ENCODE results near the gene NTF4. TPM values are rescaled to one million over a fixed set of nuclear protein-coding genes. Genes with fewer than 3 reads are reported as not detected.
"Not testable (repeated sequence)": the region's sequence is repeated elsewhere in the genome, so short reads cannot be mapped to it uniquely, and the experiment has no call there.

The NTF4 gene
- total RNA-seq, 2 donors from 2014 or later = not detected

DNA sequence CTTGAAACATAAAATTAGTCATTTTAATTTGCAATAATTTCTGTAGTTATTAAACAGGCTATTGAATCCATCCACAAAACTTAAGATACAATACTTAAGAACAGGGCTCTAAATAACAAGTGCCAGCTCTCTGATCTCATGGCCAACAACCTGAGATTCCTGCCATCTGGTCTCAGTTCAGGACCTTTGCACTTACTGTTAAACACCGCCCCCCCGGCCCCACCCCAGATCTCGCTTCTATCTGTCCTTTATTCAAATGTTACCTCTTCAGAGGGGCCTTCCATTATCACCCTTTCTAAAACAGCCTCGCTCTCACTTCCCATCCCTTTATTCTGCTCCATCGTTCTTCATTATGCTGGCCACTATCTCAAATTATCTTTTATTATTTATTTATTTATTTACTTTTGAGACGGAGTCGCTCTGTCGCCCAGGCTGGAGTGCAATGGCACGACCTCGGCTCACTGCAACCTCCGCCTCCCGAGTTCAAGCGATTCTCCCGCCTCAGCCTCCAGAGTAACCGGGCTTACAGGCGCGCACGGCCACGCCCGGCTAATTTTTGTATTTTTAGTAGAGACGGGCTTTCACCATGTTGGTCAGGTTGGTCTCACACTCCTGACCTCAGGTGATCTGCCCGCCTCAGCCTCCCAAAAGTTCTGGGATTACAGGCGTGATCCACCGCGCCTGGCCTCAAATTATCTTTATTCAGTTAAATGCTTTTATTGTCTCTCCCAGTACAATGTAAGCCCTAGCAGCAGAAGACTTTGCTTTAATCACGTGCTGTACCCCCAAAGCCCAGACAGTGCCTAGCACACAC, 19.8 kb upstream of the NTF4 start:
- TF ChIP-seq, protein P1, sequence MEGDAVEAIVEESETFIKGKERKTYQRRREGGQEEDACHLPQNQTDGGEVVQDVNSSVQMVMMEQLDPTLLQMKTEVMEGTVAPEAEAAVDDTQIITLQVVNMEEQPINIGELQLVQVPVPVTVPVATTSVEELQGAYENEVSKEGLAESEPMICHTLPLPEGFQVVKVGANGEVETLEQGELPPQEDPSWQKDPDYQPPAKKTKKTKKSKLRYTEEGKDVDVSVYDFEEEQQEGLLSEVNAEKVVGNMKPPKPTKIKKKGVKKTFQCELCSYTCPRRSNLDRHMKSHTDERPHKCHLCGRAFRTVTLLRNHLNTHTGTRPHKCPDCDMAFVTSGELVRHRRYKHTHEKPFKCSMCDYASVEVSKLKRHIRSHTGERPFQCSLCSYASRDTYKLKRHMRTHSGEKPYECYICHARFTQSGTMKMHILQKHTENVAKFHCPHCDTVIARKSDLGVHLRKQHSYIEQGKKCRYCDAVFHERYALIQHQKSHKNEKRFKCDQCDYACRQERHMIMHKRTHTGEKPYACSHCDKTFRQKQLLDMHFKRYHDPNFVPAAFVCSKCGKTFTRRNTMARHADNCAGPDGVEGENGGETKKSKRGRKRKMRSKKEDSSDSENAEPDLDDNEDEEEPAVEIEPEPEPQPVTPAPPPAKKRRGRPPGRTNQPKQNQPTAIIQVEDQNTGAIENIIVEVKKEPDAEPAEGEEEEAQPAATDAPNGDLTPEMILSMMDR (IDR thresholded peaks at IDR 0.05) = no peak
- TF ChIP-seq POLR2A (IDR thresholded peaks at IDR 0.05) = no peak
- 49 to 51% methylated on average over 26 of the region's 26 CpGs for WGBS, 2 donors
- Histone ChIP-seq H3K27ac (peak overlapping the region; percentile 75 to 84 (median 82)), H3K27me3 (no peaks in the 10 kb centered on the region), H3K36me3 (replicated peaks in 1 of 2; ENCODE audit: insufficient read depth in 1 of 2, low read depth in 2 of 2) (peaks cover 0 to 3% of the 10 kb centered on the region in 2 donors), H3K4me3 (no peak overlapping the region), H3K4me1 (peaks cover 45% of the 10 kb centered on the region), H3K9me3 (no peaks in the 10 kb centered on the region)
- intact Hi-C loops (cut with DNase I) = no loop called here
- ATAC-seq (no peak), DNase-seq (peak in 2 of 4 donors; percentile 35 to 57)

DNA sequence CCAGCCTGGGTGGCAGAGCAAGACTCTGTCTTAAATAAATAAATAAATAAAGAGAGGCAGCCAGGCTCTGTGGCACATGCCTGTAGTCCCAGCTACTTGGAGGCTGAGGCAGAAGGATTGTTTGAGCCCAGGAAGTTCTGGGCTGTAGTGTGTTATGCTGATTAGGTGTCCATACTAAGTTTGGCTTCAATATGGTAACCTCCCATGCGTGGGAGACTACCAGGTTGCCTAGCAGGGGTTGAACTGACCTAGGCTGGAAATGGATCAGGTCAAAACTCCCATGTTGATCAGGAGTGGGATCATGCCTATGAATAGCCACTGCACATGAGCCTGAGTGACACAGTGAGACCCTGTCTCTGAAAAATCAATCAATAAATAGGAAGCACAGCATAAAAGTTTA, 16.7 kb upstream of the NTF4 start:
- Histone ChIP-seq H3K27me3 (no peaks in the 10 kb centered on the region), H3K9me3 (no peaks in the 10 kb centered on the region), H3K36me3 (replicated peaks in 1 of 2; ENCODE audit: insufficient read depth in 1 of 2, low read depth in 2 of 2) (no peaks in the 10 kb centered on the region), H3K4me1 (peaks cover 14% of the 10 kb centered on the region), H3K27ac (no peak overlapping the region), H3K4me3 (no peak overlapping the region)
- 75 to 90% methylated on average over 1 of the region's 1 CpG for WGBS, 2 donors
- no peak for DNase-seq
- no peak for ATAC-seq
- intact Hi-C loops (cut with DNase I) = no loop called here
- TF ChIP-seq, protein P1 (IDR thresholded peaks at IDR 0.05) = no peak
- no peak for TF ChIP-seq POLR2A (IDR thresholded peaks at IDR 0.05)

DNA sequence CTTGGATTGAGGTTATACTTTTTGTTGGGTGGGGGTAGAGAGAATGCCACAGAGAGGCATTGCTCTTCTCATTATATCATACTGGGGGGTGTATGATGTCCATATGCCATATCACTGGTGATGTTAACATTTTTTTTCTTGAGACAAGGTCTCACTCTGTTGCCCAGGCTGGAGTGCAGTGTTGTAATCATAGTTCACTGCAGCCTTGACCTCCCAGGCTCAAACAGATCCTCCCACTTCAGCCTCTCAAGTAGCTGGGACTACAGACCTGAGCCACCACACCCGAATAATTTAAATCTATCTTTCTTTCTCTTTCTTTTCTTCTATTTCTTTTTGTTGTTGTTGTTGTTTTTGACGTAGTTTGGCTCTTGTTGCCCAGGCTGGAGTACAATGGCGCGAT, 15.8 kb upstream of the NTF4 start:
- TF ChIP-seq, protein P1 (IDR thresholded peaks at IDR 0.05) = no peak
- TF ChIP-seq POLR2A (IDR thresholded peaks at IDR 0.05) = no peak
- ATAC-seq (no peak), DNase-seq (no peak)
- no peaks in the 10 kb centered on the region for H3K36me3 ChIP-seq (replicated peaks in 1 of 2; ENCODE audit: insufficient read depth in 1 of 2, low read depth in 2 of 2)
- H3K4me3 ChIP-seq = no peak overlapping the region
- H3K4me1 ChIP-seq = peaks cover 12% of the 10 kb centered on the region
- WGBS, 2 donors = 66 to 82% methylated on average over 4 of the region's 4 CpGs
- no peaks in the 10 kb centered on the region for H3K27me3 ChIP-seq
- intact Hi-C loops (cut with DNase I) = no loop called here
- H3K9me3 ChIP-seq = no peaks in the 10 kb centered on the region
- H3K27ac ChIP-seq = no peak overlapping the region

DNA sequence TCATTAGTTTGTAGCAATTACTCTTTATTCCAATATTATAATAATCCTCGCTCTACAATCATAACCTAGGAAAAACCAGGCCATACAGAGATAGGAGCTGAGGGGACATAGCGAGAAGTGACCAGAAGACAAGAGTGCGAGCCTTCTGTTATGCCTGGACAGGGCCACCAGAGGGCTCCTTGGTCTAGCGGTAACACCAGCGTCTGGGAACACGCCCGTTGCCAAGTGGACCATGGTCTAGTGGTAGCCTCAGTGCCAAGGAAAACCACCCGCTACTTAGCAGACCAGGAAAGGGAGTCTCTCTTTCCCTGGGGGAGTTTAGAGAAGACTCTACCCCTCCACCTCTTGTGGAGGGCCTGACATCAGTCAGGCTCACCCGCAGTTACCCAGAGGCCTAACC, 10.3 kb upstream of the NTF4 start:
- WGBS, 2 donors = 9 to 12% methylated on average over 8 to 9 of the region's 9 CpGs
- H3K9me3 ChIP-seq; H3K4me1 ChIP-seq; H3K27ac ChIP-seq; intact Hi-C loops (cut with DNase I); H3K4me3 ChIP-seq; H3K36me3 ChIP-seq (replicated peaks in 1 of 2; ENCODE audit: insufficient read depth in 1 of 2, low read depth in 2 of 2): not testable (repeated sequence)
- ATAC-seq = peak; percentile 67
- TF ChIP-seq, protein P1 (IDR thresholded peaks at IDR 0.05) = peak; percentile 42 to 91 (median 82)
- peaks cover 0 to 30% of the 10 kb centered on the region in 2 donors for H3K27me3 ChIP-seq
- DNase-seq = peak; percentile 81 to 91 (median 90)

Data from body of pancreas (tissue), 4 donors.